Hepatocyte (in vitro differentiated cells): ENCODE results near the gene DIPK1A.

Experiments
- EZH2 ChIP-seq: fragments of 200-600 bp; sonication (generic); IDR thresholded peaks from 2 replicates; pipeline ENCODE4 v1.6.1; 2016; ENCODE audit warnings: antibody characterized with exemption, mild to moderate bottlenecking, borderline replicate concordance
- EZH2phosphoT487 ChIP-seq: fragments of 200-600 bp; sonication (generic); IDR thresholded peaks from one replicate; pipeline ENCODE4 v1.6.1; 2018; ENCODE audit warnings: antibody characterized with exemption, mild to moderate bottlenecking, low read depth, moderate library complexity; ENCODE audit not compliant: unreplicated experiment, severe bottlenecking
- TF ChIP-seq, protein P1 (sequence below): fragments of 200-600 bp; sonication (generic); IDR thresholded peaks from 2 replicates; pipeline ENCODE4 v1.5.1; 2016; ENCODE audit warnings: antibody characterized with exemption, mild to moderate bottlenecking; ENCODE audit not compliant: poor library complexity

DNA sequence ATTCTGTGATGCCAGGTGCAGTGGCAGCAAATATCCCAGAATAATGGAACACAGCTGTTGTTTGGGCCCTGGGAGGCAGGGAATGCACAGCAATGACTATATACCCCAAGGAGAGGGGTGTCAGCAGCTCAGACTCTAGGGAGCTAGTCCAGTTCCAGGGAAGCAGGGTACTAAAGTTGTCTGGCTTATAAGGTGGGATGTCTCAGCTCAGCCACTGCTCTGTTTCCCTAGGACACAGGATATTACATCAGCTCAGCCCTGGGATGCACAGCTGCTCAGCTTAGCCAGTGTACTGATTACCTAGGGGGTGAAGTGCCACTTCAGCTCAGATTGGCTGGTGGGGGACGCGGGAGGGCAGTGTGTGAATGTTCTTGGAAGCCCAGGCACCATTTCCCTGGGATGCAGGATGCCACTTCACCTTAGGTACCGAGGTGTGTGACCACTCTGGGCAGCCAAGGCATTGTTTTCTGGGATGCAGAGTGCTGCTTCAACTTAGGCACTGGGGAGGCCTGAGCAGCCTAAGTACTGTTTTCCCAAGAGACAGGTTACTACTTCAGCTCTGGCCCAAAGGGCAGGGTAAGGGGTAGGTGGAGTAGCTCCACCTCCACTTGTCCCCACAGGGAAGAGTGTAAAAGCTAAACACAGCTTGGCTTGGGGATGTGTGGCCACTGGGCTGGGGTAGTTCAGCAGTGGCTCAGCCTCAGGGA, 59.4 kb downstream of the DIPK1A start:
- no peak for TF ChIP-seq EZH2phosphoT487
- TF ChIP-seq, protein P1, sequence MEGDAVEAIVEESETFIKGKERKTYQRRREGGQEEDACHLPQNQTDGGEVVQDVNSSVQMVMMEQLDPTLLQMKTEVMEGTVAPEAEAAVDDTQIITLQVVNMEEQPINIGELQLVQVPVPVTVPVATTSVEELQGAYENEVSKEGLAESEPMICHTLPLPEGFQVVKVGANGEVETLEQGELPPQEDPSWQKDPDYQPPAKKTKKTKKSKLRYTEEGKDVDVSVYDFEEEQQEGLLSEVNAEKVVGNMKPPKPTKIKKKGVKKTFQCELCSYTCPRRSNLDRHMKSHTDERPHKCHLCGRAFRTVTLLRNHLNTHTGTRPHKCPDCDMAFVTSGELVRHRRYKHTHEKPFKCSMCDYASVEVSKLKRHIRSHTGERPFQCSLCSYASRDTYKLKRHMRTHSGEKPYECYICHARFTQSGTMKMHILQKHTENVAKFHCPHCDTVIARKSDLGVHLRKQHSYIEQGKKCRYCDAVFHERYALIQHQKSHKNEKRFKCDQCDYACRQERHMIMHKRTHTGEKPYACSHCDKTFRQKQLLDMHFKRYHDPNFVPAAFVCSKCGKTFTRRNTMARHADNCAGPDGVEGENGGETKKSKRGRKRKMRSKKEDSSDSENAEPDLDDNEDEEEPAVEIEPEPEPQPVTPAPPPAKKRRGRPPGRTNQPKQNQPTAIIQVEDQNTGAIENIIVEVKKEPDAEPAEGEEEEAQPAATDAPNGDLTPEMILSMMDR: no peak
- no peak for TF ChIP-seq EZH2
